HL-60 (cell line): ENCODE data around the gene ZNF219.

Experiments
- CTCF ChIP-seq: IDR thresholded peaks from one replicate; pipeline ENCODE4 v1.5.1; 2011; ENCODE audit warnings: low read length, control low read depth, inconsistent platforms; ENCODE audit not compliant: insufficient read depth
- GABPA ChIP-seq: IDR thresholded peaks from 2 replicates; pipeline ENCODE4 v1.6.1; 2012; ENCODE audit warnings: low read depth
- POLR2AphosphoS5 ChIP-seq: IDR thresholded peaks from 2 replicates; pipeline ENCODE4 v1.6.1; 2012; ENCODE audit warnings: low read depth
- REST ChIP-seq: IDR thresholded peaks from 2 replicates; pipeline ENCODE4 v1.6.1; 2012; ENCODE audit warnings: low read depth; ENCODE audit not compliant: insufficient replicate concordance
- SPI1 ChIP-seq: IDR thresholded peaks from 2 replicates; pipeline ENCODE4 v1.6.1; 2012; ENCODE audit warnings: low read depth, mild to moderate bottlenecking, borderline replicate concordance

- TF ChIP-seq CTCF (no peak), REST (no peak), POLR2AphosphoS5 (no peak), SPI1 (no peak), GABPA (no peak)
Observed at GRCh38 chr14:21097636-21098075, 799 bp downstream of the ZNF219 start.
